PC-9 (cell line): Measurements from ENCODE around the gene PDE7B.

ENCODE experiments used
- CTCF ChIP-seq: fragments of 200-600 bp; sonication (generic); conservative IDR thresholded peaks from 2 replicates; pipeline ENCODE4 v1.6.1; 2017; ENCODE audit warnings: mixed run types, antibody characterized with exemption, mild to moderate bottlenecking, moderate library complexity
- EZH2 ChIP-seq: fragments of 200-600 bp; sonication (generic); IDR thresholded peaks from 2 replicates; pipeline ENCODE4 v1.8.0; 2017; ENCODE audit warnings: antibody characterized with exemption, low read depth

- TF ChIP-seq CTCF: no peak
- TF ChIP-seq EZH2: no peak
Measured at GRCh38 chr6:136070815-136071214, 219.3 kb downstream of the PDE7B start.
